GM23338 (cell line): ENCODE measurements around the gene BARHL2. TPM values are rescaled to one million over a fixed set of nuclear protein-coding genes. Genes with fewer than 3 reads are reported as not detected.

Source experiments
- ATAC-seq: fragments of 200-7000 bp; cut with Tn5 transposase; 3 replicates; pipeline ENCODE4 v1.9.1; 2020
- DNase-seq: peaks from one replicate; pipeline ENCODE4 v3.0.0-alpha.2; 2015; ENCODE audit warnings: low spot score
- H2AFZ ChIP-seq: fragments of 200-600 bp; sonication (generic); 2 replicates; pipeline ENCODE4 v1.8.0; 2016; ENCODE audit warnings: antibody characterized with exemption, mild to moderate bottlenecking, moderate library complexity
- H3F3A ChIP-seq: fragments of 200-600 bp; sonication (generic); replicated peaks from 2 replicates; pipeline ENCODE4 v1.8.0; 2017; ENCODE audit warnings: antibody characterized with exemption, mixed run types, low read depth
- H3K27ac ChIP-seq: fragments of 200-600 bp; sonication (generic); 2 replicates; pipeline ENCODE4 v1.6.1; 2016; ENCODE audit warnings: low read depth
- H3K27me3 ChIP-seq: fragments of 200-600 bp; sonication (generic); 2 replicates; pipeline ENCODE4 v1.8.0; 2016; ENCODE audit warnings: mild to moderate bottlenecking, mixed run types, moderate library complexity; ENCODE audit not compliant: insufficient read depth
- H3K36me3 ChIP-seq: fragments of 200-600 bp; sonication (generic); 2 replicates; pipeline ENCODE4 v1.8.0; 2016; ENCODE audit warnings: mild to moderate bottlenecking; ENCODE audit not compliant: insufficient read depth
- H3K4me1 ChIP-seq: fragments of 200-600 bp; sonication (generic); 2 replicates; pipeline ENCODE4 v1.8.0; 2016; ENCODE audit warnings: mild to moderate bottlenecking, moderate library complexity; ENCODE audit not compliant: insufficient read depth
- H3K4me2 ChIP-seq: fragments of 200-600 bp; sonication (generic); 2 replicates; pipeline ENCODE4 v1.7.1; 2017; ENCODE audit warnings: mixed run types
- H3K4me3 ChIP-seq: fragments of 200-600 bp; sonication (generic); 2 replicates; pipeline ENCODE4 v1.6.1; 2016; ENCODE audit warnings: mixed run types
- H3K79me2 ChIP-seq: fragments of 200-600 bp; sonication (generic); replicated peaks from 2 replicates; pipeline ENCODE4 v1.8.0; 2017; ENCODE audit warnings: mild to moderate bottlenecking; ENCODE audit not compliant: insufficient read depth
- H3K9me2 ChIP-seq: fragments of 200-600 bp; sonication (generic); 2 replicates; pipeline ENCODE4 v1.8.0; 2017; ENCODE audit not compliant: insufficient read depth
- H4K20me1 ChIP-seq: fragments of 200-600 bp; sonication (generic); replicated peaks from 2 replicates; pipeline ENCODE4 v1.8.0; 2017; ENCODE audit warnings: mild to moderate bottlenecking; ENCODE audit not compliant: insufficient read depth
- H3K27ac Mint-ChIP-seq: 2 replicates; pipeline ENCODE4 v1.8.0; 2020; ENCODE audit warnings: inconsistent platforms, mild to moderate bottlenecking, moderate library complexity, mixed read lengths
- H3K27me3 Mint-ChIP-seq: 3 replicates; pipeline ENCODE4 v1.8.0; 2022; ENCODE audit warnings: low read depth, mild to moderate bottlenecking, moderate library complexity, mixed read lengths, inconsistent platforms; ENCODE audit not compliant: insufficient read depth, poor library complexity
- H3K36me3 Mint-ChIP-seq: 3 replicates; pipeline ENCODE4 v1.8.0; 2021; ENCODE audit warnings: low read depth, mild to moderate bottlenecking, inconsistent platforms, moderate library complexity, mixed read lengths
- H3K4me1 Mint-ChIP-seq: 3 replicates; pipeline ENCODE4 v1.8.0; 2020; ENCODE audit warnings: mild to moderate bottlenecking, inconsistent platforms, mixed read lengths
- H3K4me3 Mint-ChIP-seq: 3 replicates; pipeline ENCODE4 v1.8.0; 2021; ENCODE audit warnings: moderate library complexity, mild to moderate bottlenecking, inconsistent platforms, mixed read lengths
- H3K9me3 Mint-ChIP-seq: 3 replicates; pipeline ENCODE4 v1.8.0; 2020; ENCODE audit warnings: moderate library complexity, mild to moderate bottlenecking, inconsistent platforms, mixed read lengths
- CREB1 ChIP-seq: fragments of 250-450 bp; sonication (Bioruptor Pico); IDR thresholded peaks from 2 replicates; pipeline ENCODE4 v1.5.0; 2020; ENCODE audit warnings: low read depth, mild to moderate bottlenecking, moderate library complexity
- EZH2 ChIP-seq: fragments of 200-600 bp; sonication (generic); IDR thresholded peaks from one replicate; pipeline ENCODE4 v1.8.0; 2017; ENCODE audit warnings: antibody characterized with exemption, mild to moderate bottlenecking, low read depth; ENCODE audit not compliant: unreplicated experiment
- EZH2phosphoT487 ChIP-seq: fragments of 200-600 bp; sonication (generic); IDR thresholded peaks from one replicate; pipeline ENCODE4 v1.8.1; 2018; ENCODE audit warnings: antibody characterized with exemption; ENCODE audit not compliant: unreplicated experiment
- JUNB ChIP-seq: IDR thresholded peaks from one replicate; pipeline ENCODE4 v1.6.1; 2016; ENCODE audit warnings: antibody characterized with exemption; ENCODE audit not compliant: unreplicated experiment
- NANOG ChIP-seq: IDR thresholded peaks from 2 replicates; pipeline ENCODE4 v1.6.1; 2016; ENCODE audit warnings: antibody characterized with exemption, borderline replicate concordance
- ZNF114 ChIP-seq: fragments of 250-450 bp; sonication (Bioruptor Pico); IDR thresholded peaks from 2 replicates; pipeline ENCODE4 v1.5.0; 2020; ENCODE audit warnings: mild to moderate bottlenecking, moderate library complexity
- ZNF331 ChIP-seq: fragments of 250-450 bp; sonication (Bioruptor Pico); IDR thresholded peaks from 2 replicates; pipeline ENCODE4 v1.5.0; 2020; ENCODE audit warnings: low read depth, mild to moderate bottlenecking, moderate library complexity
- polyA plus RNA-seq: library from polyadenylated mRNA; unstranded; fragments of >200 nt; fragmentation: Nextera tagmentation; extraction: Ambion mirVana; gene quantifications from 2 replicates; pipeline ENCODE4 v1.2.1, GENCODE V29; 2016
- total RNA-seq: library from RNA; depleted of rRNA; stranded (reverse); fragments of >200 nt; shearing (Covaris generic); gene quantifications from 2 replicates; pipeline ENCODE4 v1.2.3, GENCODE V29; 2014
- TF ChIP-seq, protein P1 (sequence below): IDR thresholded peaks from 2 replicates; pipeline ENCODE4 v1.6.1; 2016; ENCODE audit warnings: antibody characterized with exemption
- TF ChIP-seq, protein P2 (sequence below), 2 experiments: fragments of 200-600 bp in 1 of 2; sonication (generic) in 1 of 2; conservative IDR thresholded peaks; 2 replicates each; pipeline versions ENCODE4 v1.5.1 to v1.6.1; 2016 to 2017; ENCODE audit warnings: antibody characterized with exemption in 2 of 2, low read depth in 2 of 2, mild to moderate bottlenecking in 2 of 2, moderate library complexity in 1 of 2
- TF ChIP-seq, protein P3 (sequence below): IDR thresholded peaks from one replicate; pipeline ENCODE4 v1.6.1; 2018; ENCODE audit warnings: antibody characterized with exemption; ENCODE audit not compliant: unreplicated experiment

The BARHL2 gene
- total and polyA plus RNA-seq, 2 experiments from 2014 or later: not detected

DNA sequence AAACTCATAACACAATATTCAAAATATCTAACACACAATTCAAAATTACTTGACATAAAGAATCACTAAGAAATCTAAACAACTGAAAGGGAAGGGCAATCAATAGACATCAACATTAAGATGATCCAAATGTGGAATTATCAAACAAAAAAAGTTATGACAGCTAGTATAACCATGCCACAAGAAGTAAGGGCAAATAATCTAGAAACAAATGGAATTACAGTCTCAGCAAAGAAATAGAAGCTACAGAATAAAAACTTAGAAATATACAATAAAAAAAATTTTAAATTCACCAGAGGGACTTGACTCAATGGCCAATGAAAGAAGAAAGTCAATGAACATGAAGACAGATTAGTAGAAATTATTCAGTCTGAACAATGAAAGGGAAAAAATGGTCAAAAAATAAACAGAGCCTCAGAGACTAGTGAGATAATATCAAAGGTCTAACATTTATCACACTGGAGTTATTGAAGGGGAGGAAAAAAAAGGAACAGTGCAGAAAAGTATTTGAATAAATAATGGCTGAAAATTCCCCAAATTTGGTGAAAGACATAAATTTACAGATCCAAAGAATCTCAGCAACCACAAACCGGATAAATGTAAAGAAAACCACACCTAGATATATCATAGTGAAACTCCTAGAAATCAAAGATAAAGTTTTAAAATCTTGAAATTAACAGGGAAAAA, 41.8 kb downstream of the BARHL2 start:
- DNase-seq: no peak
- no peaks in the 10 kb centered on the region for H3K27me3 Mint-ChIP-seq
- Histone ChIP-seq H2AFZ (no peak overlapping the region), H3K27me3 (no peaks in the 10 kb centered on the region), H4K20me1 (no peaks in the 10 kb centered on the region), H3K27ac (no peak overlapping the region), H3K4me3 (no peak overlapping the region), H3K79me2 (no peaks in the 10 kb centered on the region), H3K4me2 (no peak overlapping the region), H3K4me1 (no peaks in the 10 kb centered on the region), H3K36me3 (peaks cover 7% of the 10 kb centered on the region; the same call in 1 of the 2 replicates), H3F3A (no peaks in the 10 kb centered on the region), H3K9me2 (no peaks in the 10 kb centered on the region)
- ATAC-seq: no peak
- no peak overlapping the region for H3K4me3 Mint-ChIP-seq
- no peaks in the 10 kb centered on the region for H3K4me1 Mint-ChIP-seq
- no peak overlapping the region for H3K27ac Mint-ChIP-seq
- H3K36me3 Mint-ChIP-seq: peaks cover 5% of the 10 kb centered on the region; the same call in 2 of the 3 replicates
- H3K9me3 Mint-ChIP-seq: peaks cover 14% of the 10 kb centered on the region
- TF ChIP-seq, protein P1, sequence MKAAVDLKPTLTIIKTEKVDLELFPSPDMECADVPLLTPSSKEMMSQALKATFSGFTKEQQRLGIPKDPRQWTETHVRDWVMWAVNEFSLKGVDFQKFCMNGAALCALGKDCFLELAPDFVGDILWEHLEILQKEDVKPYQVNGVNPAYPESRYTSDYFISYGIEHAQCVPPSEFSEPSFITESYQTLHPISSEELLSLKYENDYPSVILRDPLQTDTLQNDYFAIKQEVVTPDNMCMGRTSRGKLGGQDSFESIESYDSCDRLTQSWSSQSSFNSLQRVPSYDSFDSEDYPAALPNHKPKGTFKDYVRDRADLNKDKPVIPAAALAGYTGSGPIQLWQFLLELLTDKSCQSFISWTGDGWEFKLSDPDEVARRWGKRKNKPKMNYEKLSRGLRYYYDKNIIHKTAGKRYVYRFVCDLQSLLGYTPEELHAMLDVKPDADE: no peak
- TF ChIP-seq, protein P2, sequence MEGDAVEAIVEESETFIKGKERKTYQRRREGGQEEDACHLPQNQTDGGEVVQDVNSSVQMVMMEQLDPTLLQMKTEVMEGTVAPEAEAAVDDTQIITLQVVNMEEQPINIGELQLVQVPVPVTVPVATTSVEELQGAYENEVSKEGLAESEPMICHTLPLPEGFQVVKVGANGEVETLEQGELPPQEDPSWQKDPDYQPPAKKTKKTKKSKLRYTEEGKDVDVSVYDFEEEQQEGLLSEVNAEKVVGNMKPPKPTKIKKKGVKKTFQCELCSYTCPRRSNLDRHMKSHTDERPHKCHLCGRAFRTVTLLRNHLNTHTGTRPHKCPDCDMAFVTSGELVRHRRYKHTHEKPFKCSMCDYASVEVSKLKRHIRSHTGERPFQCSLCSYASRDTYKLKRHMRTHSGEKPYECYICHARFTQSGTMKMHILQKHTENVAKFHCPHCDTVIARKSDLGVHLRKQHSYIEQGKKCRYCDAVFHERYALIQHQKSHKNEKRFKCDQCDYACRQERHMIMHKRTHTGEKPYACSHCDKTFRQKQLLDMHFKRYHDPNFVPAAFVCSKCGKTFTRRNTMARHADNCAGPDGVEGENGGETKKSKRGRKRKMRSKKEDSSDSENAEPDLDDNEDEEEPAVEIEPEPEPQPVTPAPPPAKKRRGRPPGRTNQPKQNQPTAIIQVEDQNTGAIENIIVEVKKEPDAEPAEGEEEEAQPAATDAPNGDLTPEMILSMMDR (conservative IDR thresholded peaks at IDR 0.05; ENCODE audit: low read depth in 2 of 2): no peak
- TF ChIP-seq ZNF114 (CRISPR knock-in tag) (no peak), EZH2 (no peak), ZNF331 (CRISPR knock-in tag) (no peak)

DNA sequence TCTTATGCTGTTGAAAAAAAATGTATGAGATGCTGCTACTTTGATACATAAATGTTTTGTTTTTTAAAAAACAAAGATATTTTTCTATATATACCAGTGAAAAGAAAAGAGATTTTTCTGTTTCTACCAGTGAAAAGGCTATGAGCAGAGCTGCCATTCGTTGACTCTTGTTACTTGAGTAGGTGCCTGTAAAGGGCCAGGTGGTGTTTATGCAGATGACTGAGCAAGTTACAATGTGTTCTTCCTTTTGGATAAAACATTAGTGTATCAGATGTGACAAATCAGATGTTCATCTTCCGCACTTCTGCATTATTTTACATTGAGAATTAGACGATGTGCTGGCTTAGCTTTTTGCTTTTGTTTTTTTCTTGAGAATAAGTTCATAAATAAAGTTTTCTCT, 45.4 kb downstream of the BARHL2 start:
- DNase-seq (no peak), ATAC-seq (no peak)
- no peaks in the 10 kb centered on the region for H3K4me1 Mint-ChIP-seq

More for the DNA sequence above, 45.4 kb downstream of the BARHL2 start:
- peaks cover 14% of the 10 kb centered on the region for H3K9me3 Mint-ChIP-seq
- no peaks in the 10 kb centered on the region for H3K9me2 ChIP-seq
- no peaks in the 10 kb centered on the region for H3K79me2 ChIP-seq
- H3K4me1 ChIP-seq: no peaks in the 10 kb centered on the region
- peaks cover 7% of the 10 kb centered on the region; the same call in 1 of the 2 replicates for H3K36me3 ChIP-seq
- H3F3A ChIP-seq: no peaks in the 10 kb centered on the region
- no peak overlapping the region for H3K27ac Mint-ChIP-seq
- H3K27me3 Mint-ChIP-seq: peaks cover 2% of the 10 kb centered on the region
- no peak overlapping the region for H3K27ac ChIP-seq
- H3K36me3 Mint-ChIP-seq: peaks cover 5% of the 10 kb centered on the region; the same call in 2 of the 3 replicates
- H4K20me1 ChIP-seq: no peaks in the 10 kb centered on the region
- no peak overlapping the region for H3K4me3 ChIP-seq
- no peak for TF ChIP-seq EZH2phosphoT487
- TF ChIP-seq, protein P1: no peak
- TF ChIP-seq CREB1 (CRISPR knock-in tag): no peak
- TF ChIP-seq, protein P3, sequence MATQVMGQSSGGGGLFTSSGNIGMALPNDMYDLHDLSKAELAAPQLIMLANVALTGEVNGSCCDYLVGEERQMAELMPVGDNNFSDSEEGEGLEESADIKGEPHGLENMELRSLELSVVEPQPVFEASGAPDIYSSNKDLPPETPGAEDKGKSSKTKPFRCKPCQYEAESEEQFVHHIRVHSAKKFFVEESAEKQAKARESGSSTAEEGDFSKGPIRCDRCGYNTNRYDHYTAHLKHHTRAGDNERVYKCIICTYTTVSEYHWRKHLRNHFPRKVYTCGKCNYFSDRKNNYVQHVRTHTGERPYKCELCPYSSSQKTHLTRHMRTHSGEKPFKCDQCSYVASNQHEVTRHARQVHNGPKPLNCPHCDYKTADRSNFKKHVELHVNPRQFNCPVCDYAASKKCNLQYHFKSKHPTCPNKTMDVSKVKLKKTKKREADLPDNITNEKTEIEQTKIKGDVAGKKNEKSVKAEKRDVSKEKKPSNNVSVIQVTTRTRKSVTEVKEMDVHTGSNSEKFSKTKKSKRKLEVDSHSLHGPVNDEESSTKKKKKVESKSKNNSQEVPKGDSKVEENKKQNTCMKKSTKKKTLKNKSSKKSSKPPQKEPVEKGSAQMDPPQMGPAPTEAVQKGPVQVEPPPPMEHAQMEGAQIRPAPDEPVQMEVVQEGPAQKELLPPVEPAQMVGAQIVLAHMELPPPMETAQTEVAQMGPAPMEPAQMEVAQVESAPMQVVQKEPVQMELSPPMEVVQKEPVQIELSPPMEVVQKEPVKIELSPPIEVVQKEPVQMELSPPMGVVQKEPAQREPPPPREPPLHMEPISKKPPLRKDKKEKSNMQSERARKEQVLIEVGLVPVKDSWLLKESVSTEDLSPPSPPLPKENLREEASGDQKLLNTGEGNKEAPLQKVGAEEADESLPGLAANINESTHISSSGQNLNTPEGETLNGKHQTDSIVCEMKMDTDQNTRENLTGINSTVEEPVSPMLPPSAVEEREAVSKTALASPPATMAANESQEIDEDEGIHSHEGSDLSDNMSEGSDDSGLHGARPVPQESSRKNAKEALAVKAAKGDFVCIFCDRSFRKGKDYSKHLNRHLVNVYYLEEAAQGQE: no peak
- TF ChIP-seq NANOG: no peak
- no peak for TF ChIP-seq JUNB
- no peak for TF ChIP-seq EZH2
- TF ChIP-seq, protein P2 (conservative IDR thresholded peaks at IDR 0.05; ENCODE audit: low read depth in 2 of 2): no peak
- no peaks in the 10 kb centered on the region for H3K27me3 ChIP-seq
- no peak overlapping the region for H3K4me3 Mint-ChIP-seq
- H3K4me2 ChIP-seq: no peak overlapping the region
- no peak overlapping the region for H2AFZ ChIP-seq
